Erythroblast (primary cell): ENCODE data around the gene GPR89A.

Experiments
- GATA1 ChIP-seq: IDR thresholded peaks from 2 replicates; pipeline ENCODE4 v1.6.1; 2011; ENCODE audit warnings: low read depth, mild to moderate bottlenecking, control low read depth, low read length, moderate library complexity
- POLR2A ChIP-seq: IDR thresholded peaks from 2 replicates; pipeline ENCODE4 v1.6.1; 2011; ENCODE audit warnings: mild to moderate bottlenecking, low read length

GRCh38 chr1:145717833-145718232, 110.0 kb downstream of the GPR89A start:
- TF ChIP-seq POLR2A (no peak), GATA1 (no peak)
